Mesenchymal stem cell (in vitro differentiated cells and primary cell): ENCODE results near the gene GDF9.
A peak's percentile ranks its signal among the peaks of the same experiment; 100 is the strongest.

ENCODE experiments used
- DNase-seq: peaks from one replicate; pipeline ENCODE4 v3.0.0-alpha.2; 2013
- H2AFZ ChIP-seq: one replicate; pipeline ENCODE4 v1.6.1; 2013; ENCODE audit warnings: low read depth, mild to moderate bottlenecking, control low read depth, inconsistent platforms, low read length, moderate library complexity
- H2AK5ac ChIP-seq: 2 replicates; pipeline ENCODE4 v1.6.1; 2013; ENCODE audit warnings: low read length, moderate library complexity, mild to moderate bottlenecking, inconsistent platforms; ENCODE audit not compliant: severe bottlenecking
- H2BK120ac ChIP-seq: one replicate; pipeline ENCODE4 v1.6.1; 2013; ENCODE audit warnings: low read depth, mild to moderate bottlenecking, inconsistent platforms, low read length, moderate library complexity
- H2BK12ac ChIP-seq, 2 experiments: one replicate each; pipeline ENCODE4 v1.6.1; 2013; ENCODE audit warnings: inconsistent platforms in 2 of 2, low read length in 2 of 2, mild to moderate bottlenecking in 2 of 2, moderate library complexity in 2 of 2, control low read depth in 1 of 2
- H2BK15ac ChIP-seq: one replicate; pipeline ENCODE4 v1.6.1; 2013; ENCODE audit warnings: mild to moderate bottlenecking, low read depth, inconsistent platforms; ENCODE audit not compliant: poor library complexity, severe bottlenecking
- H2BK5ac ChIP-seq: 2 replicates; pipeline ENCODE4 v1.6.1; 2013; ENCODE audit warnings: low read depth, mild to moderate bottlenecking, low read length, control low read depth, inconsistent platforms; ENCODE audit not compliant: poor library complexity, severe bottlenecking
- H3K14ac ChIP-seq, 2 experiments: one replicate each; pipeline ENCODE4 v1.6.1; 2013; ENCODE audit warnings: inconsistent platforms in 2 of 2, low read length in 2 of 2, control low read depth in 1 of 2, mild to moderate bottlenecking in 1 of 2, moderate library complexity in 1 of 2
- H3K18ac ChIP-seq, 2 experiments: one replicate each; pipeline ENCODE4 v1.6.1; 2013; ENCODE audit warnings: inconsistent platforms in 2 of 2, low read length in 2 of 2, control low read depth in 1 of 2, low read depth in 1 of 2, mild to moderate bottlenecking in 1 of 2
- H3K23ac ChIP-seq, 2 experiments: one replicate each; pipeline ENCODE4 v1.6.1; 2013; ENCODE audit warnings: inconsistent platforms in 2 of 2, low read length in 2 of 2, mild to moderate bottlenecking in 2 of 2, moderate library complexity in 2 of 2, control low read depth in 1 of 2
- H3K27ac ChIP-seq: 2 replicates; pipeline ENCODE4 v1.5.1; 2013; ENCODE audit warnings: mild to moderate bottlenecking, moderate library complexity, low read length, control low read depth, inconsistent platforms; ENCODE audit not compliant: poor library complexity, severe bottlenecking
- H3K27me3 ChIP-seq, 2 experiments: 2 replicates each; pipeline versions ENCODE4 v1.6.1 to v1.7.0; 2013; ENCODE audit warnings: low read length in 2 of 2, mild to moderate bottlenecking in 2 of 2, moderate library complexity in 2 of 2, control low read depth in 1 of 2, inconsistent platforms in 1 of 2; ENCODE audit not compliant: control insufficient read depth in 1 of 2, insufficient read depth in 1 of 2
- H3K36me3 ChIP-seq, 2 experiments: 2 replicates each; pipeline versions ENCODE4 v1.6.1 to v1.7.0; 2013; ENCODE audit warnings: low read length in 2 of 2, control low read depth in 1 of 2, inconsistent platforms in 1 of 2, low read depth in 1 of 2, mild to moderate bottlenecking in 1 of 2; ENCODE audit not compliant: insufficient read depth in 2 of 2, control insufficient read depth in 1 of 2
- H3K4ac ChIP-seq, 2 experiments: one replicate each; pipeline ENCODE4 v1.6.1; 2013; ENCODE audit warnings: inconsistent platforms in 2 of 2, low read length in 2 of 2, mild to moderate bottlenecking in 2 of 2, moderate library complexity in 2 of 2, control low read depth in 1 of 2, low read depth in 1 of 2
- H3K4me1 ChIP-seq: 2 replicates; pipeline ENCODE4 v1.6.1; 2013; ENCODE audit warnings: low read depth, low read length, control low read depth; ENCODE audit not compliant: control insufficient read depth, insufficient read depth
- H3K4me2 ChIP-seq: 2 replicates; pipeline ENCODE4 v1.6.1; 2013; ENCODE audit warnings: low read length, mild to moderate bottlenecking, inconsistent platforms; ENCODE audit not compliant: poor library complexity, severe bottlenecking
- H3K4me3 ChIP-seq, 2 experiments: 2 replicates each; pipeline versions ENCODE4 v1.5.1 to v1.7.0; 2013; ENCODE audit warnings: low read length in 2 of 2, mild to moderate bottlenecking in 2 of 2, control low read depth in 1 of 2, low read depth in 1 of 2; ENCODE audit not compliant: insufficient read depth in 1 of 2
- H3K79me1 ChIP-seq: replicated peaks from 2 replicates; pipeline ENCODE4 v1.6.1; 2013; ENCODE audit warnings: mild to moderate bottlenecking, control low read depth, low read length, inconsistent platforms; ENCODE audit not compliant: poor library complexity, severe bottlenecking
- H3K9ac ChIP-seq: 2 replicates; pipeline ENCODE4 v1.7.0; 2013; ENCODE audit warnings: mild to moderate bottlenecking, low read length, moderate library complexity
- H3K9me3 ChIP-seq: 2 replicates; pipeline ENCODE4 v1.7.0; 2013; ENCODE audit warnings: mild to moderate bottlenecking, low read length; ENCODE audit not compliant: control insufficient read depth
- H4K8ac ChIP-seq: one replicate; pipeline ENCODE4 v1.6.1; 2013; ENCODE audit warnings: inconsistent platforms, mild to moderate bottlenecking, low read length, moderate library complexity
- H4K91ac ChIP-seq: one replicate; pipeline ENCODE4 v1.6.1; 2013; ENCODE audit warnings: mild to moderate bottlenecking, low read length, inconsistent platforms
- WGBS: methylation state at CpG from one replicate; pipeline ENCODE4 v1.1.7; 2013; ENCODE audit warnings: mixed read lengths; 5-methylcytosine and 5-hydroxymethylcytosine counted together

Gene GDF9

GRCh38 chr5:132826424-132827082 lies 39.7 kb downstream of the GDF9 start:
- Histone ChIP-seq H3K27me3 (no peaks in the 10 kb centered on the region), H4K8ac (no peak overlapping the region), H3K4me2 (no peak overlapping the region), H2BK120ac (peak overlapping the region; percentile 54), H3K23ac (no peak overlapping the region), H3K4me1 (peaks cover 23% of the 10 kb centered on the region), H2BK5ac (no peak overlapping the region), H4K91ac (no peak overlapping the region), H3K14ac (no peak overlapping the region), H3K4ac (no peak overlapping the region), H3K9ac (no peak overlapping the region), H2BK15ac (no peak overlapping the region), H3K36me3 (peaks cover 11 to 14% of the 10 kb centered on the region in 2 experiments), H2AFZ (no peak overlapping the region), H3K9me3 (no peaks in the 10 kb centered on the region), H3K18ac (peak overlapping the region in 1 of 2 experiments; percentile 15), H2AK5ac (no peak overlapping the region), H3K79me1 (peaks cover 7% of the 10 kb centered on the region), H2BK12ac (no peak overlapping the region), H3K4me3 (no peak overlapping the region), H3K27ac (no peak overlapping the region)
- 54% methylated on average over 6 of the region's 6 CpGs for WGBS
- peak; percentile 65 for DNase-seq

GRCh38 chr5:132825834-132826391 lies 40.4 kb downstream of the GDF9 start:
- 38% methylated on average over 34 of the region's 43 CpGs for WGBS
- Histone ChIP-seq H3K4me2 (no peak overlapping the region), H2BK15ac (peak overlapping the region; percentile 44), H2AK5ac (no peak overlapping the region), H3K9ac (no peak overlapping the region), H4K8ac (peak overlapping the region; percentile 53), H2BK120ac (no peak overlapping the region), H3K4me1 (peaks cover 25% of the 10 kb centered on the region), H3K14ac (peak overlapping the region in 1 of 2 experiments; percentile 14), H3K4ac (peak overlapping the region in 1 of 2 experiments; percentile 3), H2BK12ac (peak overlapping the region in 1 of 2 experiments; percentile 46), H3K18ac (peak overlapping the region; percentile 15 to 42), H3K27me3 (no peaks in the 10 kb centered on the region), H3K4me3 (no peak overlapping the region), H3K27ac (no peak overlapping the region), H3K36me3 (peaks cover 11 to 14% of the 10 kb centered on the region in 2 experiments), H4K91ac (no peak overlapping the region), H2BK5ac (no peak overlapping the region), H3K9me3 (no peaks in the 10 kb centered on the region), H3K79me1 (peaks cover 7% of the 10 kb centered on the region), H3K23ac (peak overlapping the region in 1 of 2 experiments; percentile 10), H2AFZ (peak overlapping the region; percentile 18)
- no peak for DNase-seq

- Histone ChIP-seq H3K79me1 (peaks cover 7% of the 10 kb centered on the region), H2AFZ (peak overlapping the region; percentile 18), H3K18ac (peak overlapping the region; percentile 42), H3K23ac (no peak overlapping the region), H2AK5ac (no peak overlapping the region), H2BK15ac (peak overlapping the region; percentile 44), H2BK5ac (no peak overlapping the region), H4K91ac (no peak overlapping the region), H3K14ac (peak overlapping the region in 1 of 2 experiments; percentile 38), H3K27me3 (no peaks in the 10 kb centered on the region), H3K4me1 (peaks cover 19% of the 10 kb centered on the region), H3K36me3 (peaks cover 11 to 14% of the 10 kb centered on the region in 2 experiments), H2BK120ac (no peak overlapping the region), H3K4me2 (no peak overlapping the region), H3K9me3 (no peaks in the 10 kb centered on the region), H3K9ac (no peak overlapping the region), H4K8ac (peak overlapping the region; percentile 67), H2BK12ac (no peak overlapping the region), H3K4me3 (no peak overlapping the region), H3K27ac (no peak overlapping the region), H3K4ac (peak overlapping the region in 1 of 2 experiments; percentile 12)
- no peak for DNase-seq
- WGBS = 36% methylated on average over 67 of the region's 71 CpGs
These were observed 41.0 kb downstream of the GDF9 start for GRCh38 chr5:132825033-132825833.

GRCh38 chr5:132824426-132824825 lies 41.8 kb downstream of the GDF9 start:
- peaks cover 12% of the 10 kb centered on the region for H3K4me1 ChIP-seq
- H3K18ac ChIP-seq = no peak overlapping the region
- no peak overlapping the region for H3K4ac ChIP-seq
- H3K79me1 ChIP-seq = peaks cover 7% of the 10 kb centered on the region
- no peak overlapping the region for H3K4me3 ChIP-seq
- H2BK5ac ChIP-seq = no peak overlapping the region
- H2AK5ac ChIP-seq = no peak overlapping the region
- H3K36me3 ChIP-seq = peaks cover 11 to 14% of the 10 kb centered on the region in 2 experiments
- no peak overlapping the region for H3K23ac ChIP-seq
- H3K4me2 ChIP-seq = no peak overlapping the region
- H4K91ac ChIP-seq = no peak overlapping the region
- H3K9ac ChIP-seq = no peak overlapping the region
- no peak overlapping the region for H2BK12ac ChIP-seq
- WGBS = 95% methylated on average over 3 of the region's 3 CpGs
- H2BK120ac ChIP-seq = no peak overlapping the region
- no peak overlapping the region for H3K14ac ChIP-seq
- H3K27me3 ChIP-seq = no peaks in the 10 kb centered on the region
- H4K8ac ChIP-seq = no peak overlapping the region
- no peak overlapping the region for H2AFZ ChIP-seq
- no peaks in the 10 kb centered on the region for H3K9me3 ChIP-seq
- no peak overlapping the region for H2BK15ac ChIP-seq
- no peak for DNase-seq
- H3K27ac ChIP-seq = no peak overlapping the region
